Osteocyte (in vitro differentiated cells): ENCODE measurements around the gene TMEM151A. TPM values are rescaled to one million over a fixed set of nuclear protein-coding genes. Genes with fewer than 3 reads are reported as not detected.

ENCODE experiments used
- DNase-seq: peaks from one replicate; pipeline ENCODE4 v3.0.0; 2021; ENCODE audit warnings: mixed read lengths; ENCODE audit not compliant: unreplicated experiment; ENCODE audit errors: extremely low spot score
- H3K27ac Mint-ChIP-seq: one replicate; pipeline ENCODE4 v1.8.0; 2021; ENCODE audit warnings: mild to moderate bottlenecking, mixed read lengths; ENCODE audit not compliant: unreplicated experiment
- H3K27me3 Mint-ChIP-seq: one replicate; pipeline ENCODE4 v1.8.0; 2021; ENCODE audit warnings: mixed read lengths; ENCODE audit not compliant: unreplicated experiment
- H3K36me3 Mint-ChIP-seq: one replicate; pipeline ENCODE4 v1.8.0; 2021; ENCODE audit warnings: mixed read lengths; ENCODE audit not compliant: unreplicated experiment
- H3K4me1 Mint-ChIP-seq: one replicate; pipeline ENCODE4 v1.8.0; 2021; ENCODE audit warnings: mixed read lengths; ENCODE audit not compliant: unreplicated experiment
- H3K4me3 Mint-ChIP-seq: one replicate; pipeline ENCODE4 v1.8.0; 2021; ENCODE audit warnings: mild to moderate bottlenecking, moderate library complexity, mixed read lengths; ENCODE audit not compliant: unreplicated experiment
- H3K9me3 Mint-ChIP-seq: one replicate; pipeline ENCODE4 v1.8.0; 2021; ENCODE audit warnings: mixed read lengths; ENCODE audit not compliant: unreplicated experiment
- total RNA-seq: library from RNA; stranded (reverse); gene quantifications from 2 replicates; pipeline ENCODE4 v1.2.1, GENCODE V29; 2021
- TF ChIP-seq, protein P1 (sequence below): fragments of 200-600 bp; sonication (generic); IDR thresholded peaks from 2 replicates; pipeline ENCODE4 v1.5.0; 2021; ENCODE audit warnings: antibody characterized with exemption, mild to moderate bottlenecking, moderate library complexity

TMEM151A gene
- total RNA-seq, 1 donor from 2014 or later = 0.46 TPM

DNA sequence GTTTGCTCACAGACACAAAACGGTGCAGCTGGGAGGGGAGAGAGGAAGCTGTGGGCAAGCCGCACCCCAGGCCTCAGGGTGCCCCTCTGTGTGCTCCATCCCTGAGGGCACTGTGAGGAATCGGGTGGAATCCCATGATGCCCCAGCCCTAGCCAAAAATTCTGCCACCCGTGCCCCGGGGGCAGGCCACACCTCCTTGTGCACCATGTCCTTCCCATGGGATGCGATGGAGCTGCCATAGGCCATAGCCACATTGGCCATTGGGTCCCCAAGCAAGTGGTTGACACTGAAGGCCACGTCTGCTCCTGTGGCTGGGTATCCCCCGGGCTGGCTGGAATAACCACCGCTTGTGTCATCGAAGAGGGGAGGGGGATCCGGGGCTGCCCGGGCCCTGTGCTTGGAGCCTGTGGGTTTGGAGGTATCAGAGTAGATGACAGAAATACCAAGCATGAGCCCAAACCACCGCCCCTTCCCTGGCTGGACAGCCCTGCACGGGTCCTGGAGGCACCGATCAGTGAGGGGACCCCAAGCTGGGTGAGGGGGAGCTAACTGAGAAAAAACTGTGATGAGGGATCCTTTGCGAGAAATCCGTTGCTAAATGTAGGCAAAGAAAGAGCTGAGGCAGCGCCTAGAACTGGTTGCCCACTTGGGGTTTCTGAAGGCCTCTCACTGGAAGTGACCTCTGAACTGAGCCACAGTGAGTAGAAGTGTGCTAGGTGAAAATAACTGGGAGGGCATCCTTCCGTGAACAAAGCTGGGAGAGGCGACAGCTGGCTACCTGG lies 3.6 kb upstream of the TMEM151A start:
- Mint-ChIP-seq H3K27ac (peak overlapping the region; percentile 99), H3K36me3 (no peaks in the 10 kb centered on the region), H3K4me3 (peak overlapping the region; percentile 94), H3K27me3 (peaks cover 10% of the 10 kb centered on the region), H3K4me1 (peaks cover 37% of the 10 kb centered on the region), H3K9me3 (no peaks in the 10 kb centered on the region)
- TF ChIP-seq, protein P1, sequence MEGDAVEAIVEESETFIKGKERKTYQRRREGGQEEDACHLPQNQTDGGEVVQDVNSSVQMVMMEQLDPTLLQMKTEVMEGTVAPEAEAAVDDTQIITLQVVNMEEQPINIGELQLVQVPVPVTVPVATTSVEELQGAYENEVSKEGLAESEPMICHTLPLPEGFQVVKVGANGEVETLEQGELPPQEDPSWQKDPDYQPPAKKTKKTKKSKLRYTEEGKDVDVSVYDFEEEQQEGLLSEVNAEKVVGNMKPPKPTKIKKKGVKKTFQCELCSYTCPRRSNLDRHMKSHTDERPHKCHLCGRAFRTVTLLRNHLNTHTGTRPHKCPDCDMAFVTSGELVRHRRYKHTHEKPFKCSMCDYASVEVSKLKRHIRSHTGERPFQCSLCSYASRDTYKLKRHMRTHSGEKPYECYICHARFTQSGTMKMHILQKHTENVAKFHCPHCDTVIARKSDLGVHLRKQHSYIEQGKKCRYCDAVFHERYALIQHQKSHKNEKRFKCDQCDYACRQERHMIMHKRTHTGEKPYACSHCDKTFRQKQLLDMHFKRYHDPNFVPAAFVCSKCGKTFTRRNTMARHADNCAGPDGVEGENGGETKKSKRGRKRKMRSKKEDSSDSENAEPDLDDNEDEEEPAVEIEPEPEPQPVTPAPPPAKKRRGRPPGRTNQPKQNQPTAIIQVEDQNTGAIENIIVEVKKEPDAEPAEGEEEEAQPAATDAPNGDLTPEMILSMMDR = no peak
- DNase-seq = no peak

DNA sequence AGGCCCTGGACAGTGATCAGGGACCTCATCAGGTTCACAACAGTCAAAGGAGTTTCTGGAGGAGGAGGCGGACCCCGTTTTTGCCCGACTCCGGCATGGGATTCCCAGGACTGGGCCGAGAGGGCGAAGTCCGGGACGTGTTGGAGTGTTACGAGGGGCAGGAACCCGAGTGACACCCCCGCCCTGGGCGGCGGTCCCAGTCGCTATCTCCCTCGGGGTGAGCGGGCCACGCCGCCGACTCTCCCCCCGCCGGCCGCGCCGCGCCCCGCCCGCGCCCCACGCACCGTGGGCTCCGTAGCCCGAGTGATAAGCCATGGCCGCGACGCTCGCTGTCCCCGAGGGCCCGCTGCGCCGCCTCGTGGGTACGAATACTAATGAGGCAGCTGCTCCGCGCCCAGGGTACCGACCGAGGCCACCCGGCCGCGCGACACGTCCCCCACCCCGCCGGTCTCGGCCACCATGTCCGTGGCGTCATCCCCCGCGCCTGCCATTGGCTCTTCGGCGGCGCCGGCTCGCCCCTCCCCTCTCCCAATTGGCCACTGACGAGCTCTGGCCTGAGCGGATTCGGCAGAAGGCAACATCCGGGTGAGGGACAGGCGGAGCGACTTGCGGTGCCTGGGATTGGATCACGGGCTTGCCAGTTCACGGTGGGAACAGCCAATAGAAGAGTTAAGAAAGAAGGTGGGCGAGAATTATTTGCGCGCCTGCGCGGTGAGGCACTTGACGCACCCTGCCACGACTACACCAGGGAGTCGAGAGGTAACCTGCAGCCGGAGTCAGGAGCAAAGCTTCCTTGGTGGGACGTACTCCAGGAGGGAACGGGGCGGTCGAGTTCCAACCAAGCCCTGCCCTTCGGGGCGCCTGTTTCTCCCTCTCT lies 2.8 kb upstream of the TMEM151A start, which contains the start of gene YIF1A:
TSS of gene YIF1A (minus strand) at position 473 of the 877 bp plus-strand sequence. CDS start at position 315, 158 bp downstream.
- H3K27me3 Mint-ChIP-seq = peaks cover 15% of the 10 kb centered on the region
- peak; percentile 100 for DNase-seq
- TF ChIP-seq, protein P1 = no peak
- H3K4me3 Mint-ChIP-seq = peak within 1 kb of the TSS; percentile 94
- no peaks in the 10 kb centered on the region for H3K9me3 Mint-ChIP-seq
- no peaks in the 10 kb centered on the region for H3K36me3 Mint-ChIP-seq
- peaks cover 34% of the 10 kb centered on the region for H3K4me1 Mint-ChIP-seq
- peak within 1 kb of the TSS; percentile 99 for H3K27ac Mint-ChIP-seq

DNA sequence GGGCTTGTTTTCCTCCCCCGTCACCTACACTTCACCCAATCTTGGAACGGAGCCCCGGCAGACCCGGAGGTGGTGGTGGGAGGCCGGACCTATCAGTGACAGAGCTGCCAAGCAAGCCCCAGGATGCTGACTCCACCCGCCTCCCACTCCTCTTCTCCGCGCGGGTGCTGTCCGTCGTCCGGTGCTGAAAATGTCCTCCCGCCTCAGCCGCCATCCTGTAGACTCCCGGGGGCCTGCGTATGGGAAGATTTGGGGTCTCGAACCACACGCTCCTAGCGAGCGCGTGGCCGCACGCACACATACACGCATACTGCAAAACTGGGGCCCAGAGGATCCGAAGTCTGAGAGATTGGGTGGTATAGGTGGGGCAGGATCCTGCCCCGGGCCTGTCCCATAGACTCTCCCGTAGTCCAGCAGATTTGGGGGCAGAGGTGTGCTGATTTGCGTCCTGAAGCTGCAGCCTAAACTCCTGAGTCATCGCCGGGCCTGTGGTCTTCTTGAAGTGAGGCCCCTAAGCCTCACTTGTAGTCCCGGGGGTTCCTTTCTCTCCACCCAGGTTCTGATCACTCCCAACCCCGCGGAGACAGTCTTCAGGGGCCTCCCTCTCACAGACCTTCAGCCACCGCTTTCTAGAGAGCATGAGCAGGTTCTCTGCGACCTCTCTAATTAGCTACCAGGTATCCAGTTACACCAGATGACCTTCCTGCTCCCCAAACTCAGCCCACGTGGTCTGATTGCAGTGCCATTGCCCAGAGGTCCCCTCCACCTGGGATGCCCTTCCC lies 2.0 kb upstream of the TMEM151A start:
- H3K4me1 Mint-ChIP-seq = peaks cover 34% of the 10 kb centered on the region
- peak overlapping the region; percentile 94 for H3K4me3 Mint-ChIP-seq
- peaks cover 15% of the 10 kb centered on the region for H3K27me3 Mint-ChIP-seq
- peak overlapping the region; percentile 99 for H3K27ac Mint-ChIP-seq
- H3K9me3 Mint-ChIP-seq = no peaks in the 10 kb centered on the region
- peak; percentile 95 for DNase-seq
- TF ChIP-seq, protein P1 = no peak
- no peaks in the 10 kb centered on the region for H3K36me3 Mint-ChIP-seq

DNA sequence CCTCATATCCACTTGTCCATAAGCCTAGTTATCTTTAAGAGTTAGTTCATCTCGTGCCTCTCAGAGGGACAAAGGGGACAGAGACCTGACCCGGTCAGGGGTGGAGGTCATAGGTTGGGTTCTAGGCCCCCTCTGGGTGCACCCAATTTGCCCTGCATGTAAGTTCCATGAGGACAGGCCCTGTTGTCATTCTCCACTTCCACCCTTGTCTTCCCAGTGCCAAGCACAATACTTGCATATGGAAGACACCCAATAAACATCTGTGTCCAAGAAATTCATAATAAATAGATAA lies 1.4 kb upstream of the TMEM151A start:
- Mint-ChIP-seq H3K36me3 (no peaks in the 10 kb centered on the region), H3K4me3 (peak overlapping the region; percentile 94), H3K4me1 (peaks cover 34% of the 10 kb centered on the region), H3K9me3 (no peaks in the 10 kb centered on the region), H3K27ac (peak overlapping the region; percentile 99), H3K27me3 (peaks cover 15% of the 10 kb centered on the region)
- TF ChIP-seq, protein P1 = no peak
- DNase-seq = no peak
